Measurements from ENCODE around the gene CHSY1.

CHSY1 gene

GRCh38 chr15:101168898-101169494 is 82.9 kb downstream of the CHSY1 start:
- DNase-seq: no peak

GRCh38 chr15:101168463-101168824 is 83.4 kb downstream of the CHSY1 start:
- peak; percentile 58 for DNase-seq

GRCh38 chr15:101167753-101168462 is 83.9 kb downstream of the CHSY1 start:
- DNase-seq: peak; percentile 66

- DNase-seq: no peak
These were observed 84.5 kb downstream of the CHSY1 start for GRCh38 chr15:101167411-101167752.

- DNase-seq: no peak
These were observed 85.9 kb downstream of the CHSY1 start for GRCh38 chr15:101165905-101166471.

- peak; percentile 75 for DNase-seq
These were observed 89.0 kb downstream of the CHSY1 start for GRCh38 chr15:101162701-101163483.

- no peak for DNase-seq
These were observed 90.2 kb downstream of the CHSY1 start for GRCh38 chr15:101161656-101162055.

- no peak for DNase-seq
These were observed 91.7 kb downstream of the CHSY1 start for GRCh38 chr15:101159936-101160815.

GRCh38 chr15:101159096-101159935 is 92.5 kb downstream of the CHSY1 start:
- no peak for DNase-seq

GRCh38 chr15:101158166-101159095 is 93.4 kb downstream of the CHSY1 start:
- DNase-seq: no peak

GRCh38 chr15:101157721-101158120 is 94.1 kb downstream of the CHSY1 start:
- DNase-seq: no peak

- no peak for DNase-seq
These were observed 95.2 kb downstream of the CHSY1 start for GRCh38 chr15:101156509-101157159.

- DNase-seq: no peak
These were observed 95.8 kb downstream of the CHSY1 start for GRCh38 chr15:101156061-101156460.

- DNase-seq: no peak
These were observed 97.8 kb downstream of the CHSY1 start for GRCh38 chr15:101153801-101154656.

GRCh38 chr15:101152914-101153313 is 98.9 kb downstream of the CHSY1 start:
- DNase-seq: no peak

GRCh38 chr15:101151288-101151687 is 100.6 kb downstream of the CHSY1 start:
- no peak for DNase-seq

- no peak for DNase-seq
These were observed 101.2 kb downstream of the CHSY1 start for GRCh38 chr15:101150723-101151040.

GRCh38 chr15:101149864-101150722 is 101.8 kb downstream of the CHSY1 start:
- no peak for DNase-seq
